GM21526 (cell line): ENCODE data around the gene FOXN3.
"Not testable (repeated sequence)": the region's sequence is repeated elsewhere in the genome, so short reads cannot be mapped to it uniquely, and the experiment has no call there.

Experiments used
- ATAC-seq: cut with Tn5 transposase; IDR thresholded peaks from one replicate; pipeline ENCODE4 v1.9.1; 2021; ENCODE audit warnings: moderate library complexity; ENCODE audit not compliant: unreplicated experiment, low FRiP score

The FOXN3 gene

DNA sequence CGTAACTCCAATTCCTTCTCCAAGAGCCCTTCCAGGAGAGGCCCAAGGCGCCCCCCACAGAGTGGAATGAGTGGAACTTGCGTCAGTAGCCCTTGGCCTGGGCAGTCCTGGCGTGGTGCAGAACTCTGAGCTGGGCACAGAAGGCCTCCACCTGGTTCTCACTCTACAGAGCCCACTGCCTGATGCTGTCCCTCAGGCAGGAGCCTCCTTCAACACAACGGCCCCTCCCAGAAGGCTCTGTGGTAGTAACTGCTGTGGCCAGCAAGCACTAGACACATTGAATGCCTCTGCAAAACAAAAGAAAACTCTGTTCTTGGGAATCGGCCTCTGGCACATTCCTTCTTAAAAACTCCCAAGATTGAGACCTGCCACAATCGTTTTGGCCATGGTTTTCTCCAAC, 258.9 kb downstream of the FOXN3 start:
- not testable (repeated sequence) for ATAC-seq

DNA sequence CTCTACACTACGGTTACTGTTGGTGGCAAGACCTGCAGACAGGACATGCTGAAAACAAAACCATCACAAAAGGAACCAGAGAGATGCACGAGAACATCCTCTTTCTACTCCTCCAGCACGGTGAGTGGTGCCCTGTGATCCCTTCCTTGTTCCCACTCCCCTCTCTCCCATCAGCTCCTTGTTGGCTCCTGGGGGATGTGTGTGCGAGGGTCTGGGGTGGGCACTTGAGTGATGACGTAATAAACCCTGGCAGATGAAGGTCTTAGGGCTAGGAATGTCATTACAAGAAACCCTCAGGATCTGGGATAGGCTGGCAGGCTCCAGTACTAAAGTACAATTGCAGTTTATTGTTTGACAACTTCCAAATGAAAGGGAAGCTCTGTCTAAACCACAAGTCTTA, 261.5 kb downstream of the FOXN3 start:
- ATAC-seq: no peak

- ATAC-seq: not testable (repeated sequence)
Measured at GRCh38 chr14:89151693-89152092, 265.3 kb downstream of the FOXN3 start.

DNA sequence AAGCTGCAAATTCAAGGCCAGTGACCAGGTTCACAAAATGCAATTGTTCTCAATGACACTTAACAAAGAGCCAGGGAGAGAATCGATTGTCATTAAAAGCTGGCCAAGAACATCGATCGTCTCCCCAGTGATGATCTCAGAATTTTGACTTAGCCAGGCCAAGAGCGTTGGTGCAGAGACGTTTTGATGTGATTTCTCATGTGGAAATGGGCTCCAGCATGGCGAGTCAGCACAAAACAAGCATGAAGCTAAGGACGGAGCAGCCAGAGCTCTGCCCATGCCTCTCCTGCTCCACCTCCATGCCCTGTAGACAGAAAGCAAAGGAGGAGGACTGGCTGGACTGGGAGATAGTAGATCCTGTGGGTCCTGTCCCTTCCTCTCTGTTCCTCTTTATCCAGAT, 270.8 kb downstream of the FOXN3 start:
- no peak for ATAC-seq

DNA sequence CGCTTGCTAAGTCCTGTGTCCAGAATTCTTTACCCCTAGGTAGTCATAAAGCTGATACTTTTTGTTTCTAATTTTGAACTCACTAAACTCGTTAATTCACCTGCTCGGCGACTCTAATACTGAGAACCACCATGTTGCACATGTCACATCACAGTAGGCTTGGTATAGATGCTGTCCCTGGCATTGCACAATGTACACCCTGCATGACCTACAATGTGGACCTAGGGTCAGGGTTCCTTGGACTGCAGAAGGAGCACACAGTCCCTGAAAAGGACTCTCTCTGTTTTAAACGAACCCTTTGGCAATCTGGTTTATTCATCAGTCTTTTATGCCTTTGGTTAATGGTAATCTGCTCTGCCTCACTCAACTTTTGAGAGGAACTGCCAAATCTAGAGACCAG, 272.4 kb downstream of the FOXN3 start:
- no peak for ATAC-seq

DNA sequence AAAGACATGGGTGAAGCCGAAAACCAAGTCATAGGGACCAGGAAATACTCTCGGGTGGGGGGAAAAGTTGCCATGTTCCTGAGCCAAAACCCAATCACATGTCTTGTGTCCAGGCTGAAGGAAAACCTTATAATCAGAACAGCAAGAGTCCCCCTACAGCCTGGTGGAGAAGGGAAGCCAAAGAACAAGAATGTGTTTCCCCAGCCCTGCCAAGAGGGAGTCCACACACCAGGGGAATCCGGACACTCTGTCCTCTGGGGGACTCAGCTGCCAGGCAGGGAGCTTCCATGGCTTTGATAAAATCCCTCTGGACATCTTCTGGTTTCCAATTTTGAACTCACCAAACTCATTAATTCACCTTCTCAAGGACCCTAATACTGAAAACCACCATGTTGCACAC, 273.0 kb downstream of the FOXN3 start:
- no peak for ATAC-seq

DNA sequence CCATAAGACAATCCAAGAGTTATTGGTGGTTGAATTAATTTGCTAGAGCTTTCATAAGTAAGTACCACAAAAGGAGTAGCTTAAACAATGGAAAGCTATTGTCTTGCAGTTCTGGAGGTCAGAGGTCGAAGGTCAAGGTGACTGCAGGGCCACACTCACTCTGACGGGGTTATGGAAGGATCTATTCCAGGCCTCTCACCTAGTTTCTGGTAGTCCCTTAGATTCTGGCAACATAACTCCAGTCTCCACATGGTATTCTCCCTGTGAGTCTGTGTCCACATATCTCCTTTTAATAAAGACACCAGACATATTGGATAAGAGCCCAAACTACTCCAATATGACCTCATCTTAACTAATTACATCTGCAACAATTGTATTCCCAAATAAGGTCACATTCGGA, 273.4 kb downstream of the FOXN3 start:
- no peak for ATAC-seq

DNA sequence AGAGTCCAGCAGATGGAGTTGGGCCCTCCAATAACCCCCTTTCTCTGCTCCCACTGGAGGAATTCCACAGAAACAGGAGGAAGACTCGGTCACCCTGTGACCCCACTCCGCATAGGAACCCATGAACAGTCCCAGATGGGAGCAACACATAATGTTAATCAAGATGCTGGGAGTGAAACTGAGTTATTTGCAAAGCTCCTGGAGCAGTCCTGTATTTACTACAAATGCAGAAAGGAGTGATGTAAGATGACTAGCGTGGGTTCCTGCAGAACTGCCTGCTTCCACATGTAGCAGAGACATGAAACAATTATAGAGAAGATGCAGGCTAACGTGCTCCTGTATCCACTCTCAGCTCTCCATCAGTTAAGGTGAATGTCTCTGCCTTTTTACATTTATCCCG, 274.7 kb downstream of the FOXN3 start:
- no peak for ATAC-seq

- no peak for ATAC-seq
Measured at GRCh38 chr14:89141862-89142261, 275.2 kb downstream of the FOXN3 start.

- no peak for ATAC-seq
Measured at GRCh38 chr14:89140326-89140725, 276.7 kb downstream of the FOXN3 start.

GRCh38 chr14:89139404-89140247, 277.4 kb downstream of the FOXN3 start:
- ATAC-seq: no peak

- ATAC-seq: no peak
Measured at GRCh38 chr14:89138846-89139245, 278.2 kb downstream of the FOXN3 start.

DNA sequence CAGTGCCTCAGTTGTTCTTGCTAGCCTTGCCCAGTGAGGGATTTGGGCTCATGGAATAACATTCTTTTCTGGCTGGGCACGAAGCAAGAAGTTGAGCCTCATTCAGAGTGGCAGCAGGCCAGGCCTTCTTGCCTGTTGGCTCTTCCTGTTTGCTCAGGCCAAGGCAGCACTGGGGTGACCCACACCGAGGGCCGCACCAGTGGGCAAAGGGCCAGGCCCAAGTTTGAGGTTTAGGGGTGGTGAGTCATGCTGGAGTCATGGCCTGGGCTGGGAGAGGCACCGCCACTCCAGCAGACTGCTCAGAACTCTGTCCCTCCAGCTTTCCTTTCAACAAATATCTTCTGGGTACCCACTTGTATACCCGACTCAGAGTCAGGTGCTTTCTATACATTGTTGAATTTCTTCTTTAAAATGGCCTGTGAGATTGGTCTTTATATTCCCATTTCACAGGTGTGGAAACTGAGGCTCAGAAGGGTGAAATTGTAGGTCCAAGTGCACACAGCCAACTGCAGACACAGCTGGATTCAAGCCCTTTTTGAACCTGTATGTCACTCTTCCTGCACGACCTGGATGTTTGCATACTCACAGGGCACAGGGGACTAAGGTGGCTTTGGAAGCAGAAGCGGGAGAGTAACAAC, 279.4 kb downstream of the FOXN3 start:
- no peak for ATAC-seq

DNA sequence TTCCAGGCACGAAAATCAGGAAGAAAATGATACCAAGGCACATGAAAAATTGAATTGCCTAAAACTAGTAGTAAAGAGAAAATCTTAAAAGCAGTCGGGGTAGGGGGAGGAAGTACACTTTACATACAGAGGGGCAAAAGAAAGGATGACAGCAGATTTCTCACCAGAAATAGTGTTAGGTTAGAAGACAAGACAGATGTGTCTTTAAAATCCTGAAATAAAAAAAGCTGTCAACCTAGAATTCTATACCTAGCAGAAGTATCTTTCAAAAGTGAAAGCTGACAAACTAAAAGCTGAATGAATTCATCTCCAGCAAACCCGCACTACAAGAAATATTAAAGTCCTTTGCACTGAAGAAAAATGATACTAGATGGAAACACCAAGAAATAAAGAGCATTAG, 280.4 kb downstream of the FOXN3 start:
- no peak for ATAC-seq

GRCh38 chr14:89134640-89135039, 282.4 kb downstream of the FOXN3 start:
- no peak for ATAC-seq

GRCh38 chr14:89131004-89131750, 285.9 kb downstream of the FOXN3 start:
- no peak for ATAC-seq

DNA sequence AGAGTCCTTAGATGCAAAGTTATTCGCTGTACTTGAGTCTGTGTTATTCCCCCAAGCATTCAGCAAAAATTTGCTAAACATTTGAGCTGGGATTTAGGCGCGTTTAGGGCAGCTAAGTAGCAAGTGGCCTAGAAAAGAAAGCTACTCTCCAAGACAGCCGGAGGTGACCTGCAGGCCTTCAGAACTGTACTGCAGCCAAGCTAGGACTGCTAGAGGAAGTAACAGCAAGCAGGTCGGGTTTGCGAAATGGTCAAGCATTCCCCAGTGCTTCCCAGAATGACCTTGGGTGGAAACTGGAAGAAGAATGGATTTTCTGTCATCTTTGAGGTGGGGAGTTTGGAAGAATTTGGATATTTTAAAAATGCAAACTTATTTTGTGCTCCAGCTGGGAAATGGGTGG, 287.5 kb downstream of the FOXN3 start:
- no peak for ATAC-seq

GRCh38 chr14:89128311-89129026, 288.6 kb downstream of the FOXN3 start:
- ATAC-seq: no peak

GRCh38 chr14:89126461-89126860, 290.6 kb downstream of the FOXN3 start:
- ATAC-seq: no peak

GRCh38 chr14:89125216-89125615, 291.8 kb downstream of the FOXN3 start:
- ATAC-seq: no peak

- ATAC-seq: no peak
Measured at GRCh38 chr14:89123851-89124250, 293.2 kb downstream of the FOXN3 start.
